Suprapubic skin (tissue), 3 donors: Measurements from ENCODE around the gene PA2G4.

Experiments used
- EP300 ChIP-seq: sonication (generic); formaldehyde crosslinking; IDR thresholded peaks from one replicate; pipeline ENCODE4 v1.6.1; 2017; ENCODE audit warnings: antibody characterized with exemption
- TF ChIP-seq, protein P1 (sequence below), 2 donors: fragments of 200-600 bp in 1 of 2; fragments of 450-650 bp in 1 of 2; sonication (generic) in 1 of 2; IDR thresholded peaks; one replicate each; pipeline ENCODE4 v1.5.1; 2016 to 2019; ENCODE audit warnings: antibody characterized with exemption in 2 of 2, mild to moderate bottlenecking in 1 of 2, moderate library complexity in 1 of 2

GRCh38 chr12:56143870-56144269 is 39.5 kb downstream of the PA2G4 start:
- no peak for TF ChIP-seq EP300
- TF ChIP-seq, protein P1, sequence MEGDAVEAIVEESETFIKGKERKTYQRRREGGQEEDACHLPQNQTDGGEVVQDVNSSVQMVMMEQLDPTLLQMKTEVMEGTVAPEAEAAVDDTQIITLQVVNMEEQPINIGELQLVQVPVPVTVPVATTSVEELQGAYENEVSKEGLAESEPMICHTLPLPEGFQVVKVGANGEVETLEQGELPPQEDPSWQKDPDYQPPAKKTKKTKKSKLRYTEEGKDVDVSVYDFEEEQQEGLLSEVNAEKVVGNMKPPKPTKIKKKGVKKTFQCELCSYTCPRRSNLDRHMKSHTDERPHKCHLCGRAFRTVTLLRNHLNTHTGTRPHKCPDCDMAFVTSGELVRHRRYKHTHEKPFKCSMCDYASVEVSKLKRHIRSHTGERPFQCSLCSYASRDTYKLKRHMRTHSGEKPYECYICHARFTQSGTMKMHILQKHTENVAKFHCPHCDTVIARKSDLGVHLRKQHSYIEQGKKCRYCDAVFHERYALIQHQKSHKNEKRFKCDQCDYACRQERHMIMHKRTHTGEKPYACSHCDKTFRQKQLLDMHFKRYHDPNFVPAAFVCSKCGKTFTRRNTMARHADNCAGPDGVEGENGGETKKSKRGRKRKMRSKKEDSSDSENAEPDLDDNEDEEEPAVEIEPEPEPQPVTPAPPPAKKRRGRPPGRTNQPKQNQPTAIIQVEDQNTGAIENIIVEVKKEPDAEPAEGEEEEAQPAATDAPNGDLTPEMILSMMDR (IDR thresholded peaks at IDR 0.05) = no peak
